GM23248 (cell line): Measurements from ENCODE around the gene CBX1.

Source experiments
- EZH2 ChIP-seq: fragments of 200-600 bp; sonication (generic); IDR thresholded peaks from 2 replicates; pipeline ENCODE4 v1.6.1; 2018; ENCODE audit warnings: antibody characterized with exemption, mild to moderate bottlenecking; ENCODE audit not compliant: insufficient read depth, poor library complexity, severe bottlenecking
- EZH2phosphoT487 ChIP-seq: fragments of 200-600 bp; sonication (generic); IDR thresholded peaks from 2 replicates; pipeline ENCODE4 v1.6.1; 2018; ENCODE audit warnings: antibody characterized with exemption, moderate library complexity, mild to moderate bottlenecking, low read depth; ENCODE audit not compliant: insufficient read depth

DNA sequence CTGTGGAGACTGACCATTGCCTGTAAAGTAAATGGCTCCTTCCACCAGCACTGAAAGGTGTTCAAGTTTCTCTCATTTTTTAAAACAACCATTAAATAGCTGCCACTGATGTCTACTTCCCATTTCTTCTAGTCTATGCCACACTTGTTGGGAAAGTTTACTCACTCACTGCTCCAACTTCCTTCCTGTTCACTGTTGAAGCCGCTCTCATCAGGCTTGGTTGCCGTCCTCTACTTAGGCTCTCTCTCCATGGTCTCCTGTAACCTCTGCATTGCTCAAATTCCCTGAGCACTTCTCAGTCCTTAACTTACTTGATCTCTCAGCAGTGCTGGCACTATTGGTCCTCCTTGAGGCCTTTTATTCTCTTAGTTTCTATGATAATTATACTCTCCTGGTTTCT lies 38.7 kb upstream of the CBX1 start:
- TF ChIP-seq EZH2 = no peak
- no peak for TF ChIP-seq EZH2phosphoT487
